ENCODE data around the gene CAP1. TPM values are rescaled to one million over a fixed set of nuclear protein-coding genes. Genes with fewer than 3 reads are reported as not detected.

The CAP1 gene
- total and polyA plus RNA-seq, 2 of the 13 experiments (the other 11 are each of a cell fraction or from before 2014, with no cell fraction given) = 174 to 195 TPM

GRCh38 chr1:40040511-40041465, at the start of gene CAP1 (continued):
- TF ChIP-seq PRDM10 (CRISPR knock-in tag; IDR thresholded peaks at IDR 0.05; ENCODE audit: low read depth) = peak; percentile 34; the same call in 1 of the 2 replicates
- TF ChIP-seq DR1 (CRISPR knock-in tag; IDR thresholded peaks at IDR 0.05) = no peak
- TF ChIP-seq ZMYM4 (CRISPR knock-in tag; IDR thresholded peaks at IDR 0.05) = peak; percentile 52
- peak; percentile 84 for TF ChIP-seq RBFOX2 (IDR thresholded peaks at IDR 0.05; ENCODE audit: low read depth, low read length)
- no peak for TF ChIP-seq ZSCAN22 (CRISPR knock-in tag; IDR thresholded peaks at IDR 0.05)
- peak; percentile 67; the same call in 1 of the 2 replicates for TF ChIP-seq CBFB (CRISPR knock-in tag; IDR thresholded peaks at IDR 0.05)
- TF ChIP-seq SOX5 (CRISPR knock-in tag; IDR thresholded peaks at IDR 0.05; ENCODE audit: borderline replicate concordance) = 0 out of 2 replicates have a peak, but pooled peaks have one; percentile 6
- TF ChIP-seq ZNF256 (CRISPR knock-in tag; conservative IDR thresholded peaks at IDR 0.05) = 0 out of 2 replicates have a peak, but pooled peaks have one; percentile 48
- TF ChIP-seq CHCHD3 (CRISPR knock-in tag; IDR thresholded peaks at IDR 0.05) = no peak
- TF ChIP-seq MZF1 (CRISPR knock-in tag; IDR thresholded peaks at IDR 0.05; ENCODE audit: borderline replicate concordance) = no peak
- peak; percentile 79; the same call in 1 of the 2 replicates for TF ChIP-seq ZNF556 (CRISPR knock-in tag; IDR thresholded peaks at IDR 0.05; ENCODE audit: borderline replicate concordance)
- TF ChIP-seq MTERF4 (CRISPR knock-in tag; IDR thresholded peaks at IDR 0.05) = 0 out of 2 replicates have a peak, but pooled peaks have one; percentile 74
- no peak for TF ChIP-seq ATM (IDR thresholded peaks at IDR 0.05; ENCODE audit: borderline replicate concordance)
- peak; percentile 100 for TF ChIP-seq THAP7 (CRISPR knock-in tag; IDR thresholded peaks at IDR 0.05)
- no peak for TF ChIP-seq ZMYM2 (CRISPR knock-in tag; IDR thresholded peaks at IDR 0.05)
- TF ChIP-seq ZC3H4 (CRISPR knock-in tag; IDR thresholded peaks at IDR 0.05; ENCODE audit: borderline replicate concordance) = no peak
- TF ChIP-seq POLR2A (IDR thresholded peaks at IDR 0.05; ENCODE audit: insufficient read depth in 1 of 2, low read depth in 2 of 2, low read length in 2 of 2) = peak; percentile 57 to 87
- TF ChIP-seq CAMTA2 (CRISPR knock-in tag; IDR thresholded peaks at IDR 0.05; ENCODE audit: borderline replicate concordance) = no peak
- TF ChIP-seq ATF7-NPFF (CRISPR knock-in tag; IDR thresholded peaks at IDR 0.05; ENCODE audit: low read depth) = peak; percentile 91
- TF ChIP-seq MED1 (CRISPR knock-in tag; IDR thresholded peaks at IDR 0.05) = peak; percentile 10; the same call in 1 of the 2 replicates
- TF ChIP-seq ZNF451 (CRISPR knock-in tag; IDR thresholded peaks at IDR 0.05) = peak; percentile 5; the same call in 1 of the 2 replicates
- no peak for TF ChIP-seq ZNF276 (CRISPR knock-in tag; IDR thresholded peaks at IDR 0.05; ENCODE audit: low read depth)
- no peak; the same call in none of the 2 replicates for TF ChIP-seq ZNF605 (CRISPR knock-in tag; IDR thresholded peaks at IDR 0.05)
